ENCODE data around the gene SPTSSB. TPM values are rescaled to one million over a fixed set of nuclear protein-coding genes. Genes with fewer than 3 reads are reported as not detected.

The SPTSSB gene
- total and polyA plus RNA-seq, 12 donors, result 0.06 to 0.97 (median 0.14) TPM; not detected in 5

GRCh38 chr3:161305095-161305991, 66.0 kb downstream of the SPTSSB start:
- WGBS, 4 donors, result 91 to 98% (median 93%) methylated on average over 1 to 2 of the region's 2 CpGs

GRCh38 chr3:161296814-161297213, 74.5 kb downstream of the SPTSSB start:
- WGBS, 4 donors, result 83 to 92% (median 88%) methylated on average over 3 of the region's 3 CpGs
- Histone ChIP-seq H3K9me3 (replicated peaks in 1 of 3) (no peaks in the 10 kb centered on the region), H3K4me1 (replicated peaks in 1 of 2) (no peaks in the 10 kb centered on the region), H3K4me3 (no peak overlapping the region), H3K27me3 (no peaks in the 10 kb centered on the region), H3K27ac (no peak overlapping the region), H3K36me3 (replicated peaks in 1 of 2) (no peaks in the 10 kb centered on the region)
- no peak for TF ChIP-seq POLR2A (IDR thresholded peaks at IDR 0.05)
- TF ChIP-seq, protein P1, sequence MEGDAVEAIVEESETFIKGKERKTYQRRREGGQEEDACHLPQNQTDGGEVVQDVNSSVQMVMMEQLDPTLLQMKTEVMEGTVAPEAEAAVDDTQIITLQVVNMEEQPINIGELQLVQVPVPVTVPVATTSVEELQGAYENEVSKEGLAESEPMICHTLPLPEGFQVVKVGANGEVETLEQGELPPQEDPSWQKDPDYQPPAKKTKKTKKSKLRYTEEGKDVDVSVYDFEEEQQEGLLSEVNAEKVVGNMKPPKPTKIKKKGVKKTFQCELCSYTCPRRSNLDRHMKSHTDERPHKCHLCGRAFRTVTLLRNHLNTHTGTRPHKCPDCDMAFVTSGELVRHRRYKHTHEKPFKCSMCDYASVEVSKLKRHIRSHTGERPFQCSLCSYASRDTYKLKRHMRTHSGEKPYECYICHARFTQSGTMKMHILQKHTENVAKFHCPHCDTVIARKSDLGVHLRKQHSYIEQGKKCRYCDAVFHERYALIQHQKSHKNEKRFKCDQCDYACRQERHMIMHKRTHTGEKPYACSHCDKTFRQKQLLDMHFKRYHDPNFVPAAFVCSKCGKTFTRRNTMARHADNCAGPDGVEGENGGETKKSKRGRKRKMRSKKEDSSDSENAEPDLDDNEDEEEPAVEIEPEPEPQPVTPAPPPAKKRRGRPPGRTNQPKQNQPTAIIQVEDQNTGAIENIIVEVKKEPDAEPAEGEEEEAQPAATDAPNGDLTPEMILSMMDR (IDR thresholded peaks at IDR 0.05), result no peak
- intact Hi-C loops (cut with DNase I), result no loop called here
- no peak for DNase-seq

More at GRCh38 chr3:161305095-161305991, 66.0 kb downstream of the SPTSSB start:
- DNase-seq, result peak in 1 of 7 donors; percentile 2
- H3K9me3 ChIP-seq (replicated peaks in 1 of 3), result no peaks in the 10 kb centered on the region
- H3K27ac ChIP-seq, result no peak overlapping the region
- no peaks in the 10 kb centered on the region for H3K27me3 ChIP-seq
- no peaks in the 10 kb centered on the region for H3K4me1 ChIP-seq (replicated peaks in 1 of 2)
- TF ChIP-seq, protein P1 (IDR thresholded peaks at IDR 0.05), result peak; percentile 49 to 67 (median 54)
- no peak for TF ChIP-seq POLR2A (IDR thresholded peaks at IDR 0.05)
- intact Hi-C loops (cut with DNase I), result no loop called here
- no peak overlapping the region for H3K4me3 ChIP-seq
- H3K36me3 ChIP-seq (replicated peaks in 1 of 2), result no peaks in the 10 kb centered on the region

DNA sequence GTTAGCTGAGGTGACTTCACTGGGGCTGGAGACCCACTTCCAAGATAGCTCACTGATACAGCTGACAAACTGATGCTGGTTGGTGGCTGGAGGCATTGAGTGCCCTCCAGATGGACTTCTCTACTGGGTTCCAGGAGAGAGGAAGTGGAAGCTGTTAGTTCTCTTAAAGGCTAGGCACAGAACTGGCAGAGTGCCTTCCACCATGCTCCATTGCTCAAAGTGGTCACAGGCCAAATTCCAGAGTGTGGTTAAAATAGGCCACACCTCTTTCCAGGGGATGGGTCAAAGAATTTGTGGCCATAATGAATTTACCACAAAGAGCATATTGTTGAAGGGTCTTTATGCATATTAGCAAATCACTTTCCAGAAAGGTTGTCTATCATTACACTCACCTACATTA, 76.0 kb downstream of the SPTSSB start:
- DNase-seq, result no peak
- Histone ChIP-seq H3K9me3 (replicated peaks in 1 of 3) (no peaks in the 10 kb centered on the region), H3K4me3 (no peak overlapping the region), H3K27ac (no peak overlapping the region), H3K36me3 (replicated peaks in 1 of 2) (no peaks in the 10 kb centered on the region), H3K27me3 (no peaks in the 10 kb centered on the region), H3K4me1 (replicated peaks in 1 of 2) (no peaks in the 10 kb centered on the region)
- intact Hi-C loops (cut with DNase I), result no loop called here
- TF ChIP-seq, protein P1 (IDR thresholded peaks at IDR 0.05), result no peak
- no peak for TF ChIP-seq POLR2A (IDR thresholded peaks at IDR 0.05)

Other genes starting within 250 kb of the SPTSSB start
- gene NMD3, start 150.2 kb downstream of the SPTSSB start, total RNA-seq, result 100 to 1,000 TPM in 1 of 9 donors, 10 to 100 TPM in 8; 33.9 to 168 (median 46.7) TPM
- gene NMD3, start 150.2 kb downstream of the SPTSSB start, polyA plus RNA-seq, result 10 to 100 TPM; 13.2 to 39.4 (median 18.7) TPM
- under 1 TPM in 1 of 9 donors, not detected in 8; 0.17 TPM for gene OTOL1, start 125.3 kb upstream of the SPTSSB start, total RNA-seq
- gene OTOL1, start 125.3 kb upstream of the SPTSSB start, polyA plus RNA-seq, result not detected

Measured in adrenal gland (tissue), 12 donors.